ENCODE measurements around the gene BIRC7. TPM values are rescaled to one million over a fixed set of nuclear protein-coding genes. Genes with fewer than 3 reads are reported as not detected.

Gene BIRC7
- total RNA-seq, 1 experiment from 2014 or later, result 0.96 TPM

- peaks cover 34 to 46% of the 10 kb centered on the region in 2 experiments; a peak in 3 of 4 replicates for H3K36me3 ChIP-seq (ENCODE audit: control insufficient read depth in 1 of 2, insufficient read depth in 2 of 2, low read length in 2 of 2)
- peaks cover 63% of the 10 kb centered on the region for H3K79me2 ChIP-seq (ENCODE audit: insufficient read depth, low read length)
- no TSS peak for BruUV-seq (replicated peaks)
- ChIA-PET POLR2A (interaction anchor here (1.0 to 1.3 kb wide), 2 partner anchors 9 to 23 kb away, joined by 3 read pairs; no protein-coding TSS in a partner anchor), RAD21 (ENCODE audit: low non-redundant PET in 1 of 2, low total read pairs in 2 of 2, uncharacterized antibody in 2 of 2, unreplicated experiment in 2 of 2) (interaction anchor here in 1 of 2 experiments (1.0 kb wide), 1 partner anchor 9 kb away, joined by 3 read pairs; no protein-coding TSS in a partner anchor), CTCF (interaction anchor here (0.8 to 1.9 kb wide), 7 partner anchors 8 to 242 kb away, joined by 3 to 10 read pairs (median 4); no protein-coding TSS in a partner anchor)
- H2AFZ ChIP-seq (ENCODE audit: low read depth, low read length, poor library complexity, severe bottlenecking), result no peak overlapping the region
- no peak for TF ChIP-seq RAD21 (IDR thresholded peaks at IDR 0.05; ENCODE audit: low read depth)
- TF ChIP-seq ELF1 (IDR thresholded peaks at IDR 0.05; ENCODE audit: borderline replicate concordance, low read depth), result no peak
- peaks cover 14 to 21% of the 10 kb centered on the region in 2 experiments for H3K4me1 ChIP-seq (ENCODE audit: control insufficient read depth in 1 of 2, insufficient read depth in 2 of 2, low read length in 2 of 2)
- H3K4me2 ChIP-seq (ENCODE audit: low read length), result peak overlapping the region; percentile 77
- peaks cover 3% of the 10 kb centered on the region; the same call in 1 of the 2 replicates for H4K20me1 ChIP-seq (ENCODE audit: insufficient read depth)
- H3K27ac ChIP-seq (ENCODE audit: low read depth, low read length), result no peak overlapping the region; the same call in 1 of the 2 replicates
- H3K27me3 ChIP-seq (ENCODE audit: insufficient read depth, low read length), result no peaks in the 10 kb centered on the region
- peak overlapping the region; percentile 90 to 95 for H3K4me3 ChIP-seq (replicated peaks in 1 of 2; ENCODE audit: low read depth in 1 of 2, low read length in 2 of 2)
- peak overlapping the region; percentile 98 for H3K9ac ChIP-seq (ENCODE audit: low read length)
- H3K9me3 ChIP-seq (ENCODE audit: control insufficient read depth in 1 of 2, insufficient read depth in 1 of 2, low read depth in 1 of 2, low read length in 2 of 2), result no peaks in the 10 kb centered on the region
- ATAC-seq (no peak), DNase-seq (ENCODE audit: low read depth, low spot score) (no peak)
- intact Hi-C loops (cut with micrococcal nuclease), result no loop called here
- H3K9me2 ChIP-seq (ENCODE audit: insufficient read depth), result no peaks in the 10 kb centered on the region
Measured at GRCh38 chr20:63214514-63214913, 21.2 kb upstream of the BIRC7 start.

DNA sequence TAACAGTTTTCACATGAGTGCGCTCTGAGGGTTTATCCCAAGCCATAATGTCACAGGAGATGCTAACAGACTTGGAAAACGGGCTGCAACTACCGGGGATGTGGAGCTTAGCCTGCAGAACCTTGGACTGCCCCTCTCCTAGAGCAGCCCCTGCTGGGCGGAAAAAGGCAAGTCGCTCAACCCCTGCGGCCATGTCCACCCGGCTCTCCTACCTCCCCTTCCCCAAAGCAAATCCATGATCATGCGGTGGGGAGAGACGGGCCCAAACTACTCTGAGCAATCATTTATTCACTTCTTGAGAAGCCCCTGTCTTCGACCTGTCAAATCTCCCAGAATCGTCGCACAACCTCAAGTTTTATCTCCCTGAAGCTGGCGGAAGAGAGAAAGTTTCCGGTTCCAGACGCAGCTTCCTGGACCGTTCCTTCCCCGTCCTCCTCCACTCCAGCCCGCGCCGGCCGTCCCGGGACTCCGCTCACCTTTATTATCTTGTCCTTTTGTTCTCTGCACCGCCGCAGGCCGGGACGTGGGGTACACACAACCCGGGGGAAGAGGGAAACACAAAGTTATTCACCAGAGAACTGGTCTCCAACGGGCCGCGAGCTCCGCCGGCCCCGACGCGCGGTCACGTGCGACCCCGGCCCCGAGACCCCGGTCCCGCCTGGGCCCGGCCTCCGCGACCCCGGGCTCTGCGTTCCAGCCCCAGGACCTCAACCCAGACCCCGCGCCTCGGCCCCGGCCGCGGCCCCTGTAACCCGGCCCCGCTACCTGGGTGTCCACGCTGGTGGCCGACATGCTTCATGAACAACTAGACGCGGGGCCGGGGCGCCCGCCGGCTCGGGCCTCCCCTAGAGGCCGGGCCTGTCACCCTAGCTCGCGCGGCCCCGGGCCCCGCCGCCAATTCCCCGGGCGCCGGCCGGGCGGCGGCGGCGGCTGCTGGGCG, 20.3 kb upstream of the BIRC7 start:
- intact Hi-C loops (cut with micrococcal nuclease), result loop anchor here (1.0 kb wide), 2 partner anchors 32 to 159 kb away; no protein-coding TSS in a partner anchor
- Histone ChIP-seq H3K27me3 (ENCODE audit: insufficient read depth, low read length) (no peaks in the 10 kb centered on the region), H3K4me3 (replicated peaks in 1 of 2; ENCODE audit: low read depth in 1 of 2, low read length in 2 of 2) (peak overlapping the region; percentile 90 to 95), H3K9me3 (ENCODE audit: control insufficient read depth in 1 of 2, insufficient read depth in 1 of 2, low read depth in 1 of 2, low read length in 2 of 2) (no peaks in the 10 kb centered on the region), H3K4me1 (ENCODE audit: control insufficient read depth in 1 of 2, insufficient read depth in 2 of 2, low read length in 2 of 2) (peaks cover 14 to 21% of the 10 kb centered on the region in 2 experiments), H3K79me2 (ENCODE audit: insufficient read depth, low read length) (peaks cover 54% of the 10 kb centered on the region), H3K36me3 (ENCODE audit: control insufficient read depth in 1 of 2, insufficient read depth in 2 of 2, low read length in 2 of 2) (peaks cover 27 to 39% of the 10 kb centered on the region in 2 experiments; a peak in 3 of 4 replicates), H4K20me1 (ENCODE audit: insufficient read depth) (peaks cover 3% of the 10 kb centered on the region; the same call in 1 of the 2 replicates), H3K9me2 (ENCODE audit: insufficient read depth) (no peaks in the 10 kb centered on the region), H3K9ac (ENCODE audit: low read length) (peak overlapping the region; percentile 98), H3K4me2 (ENCODE audit: low read length) (peak overlapping the region; percentile 77), H2AFZ (ENCODE audit: low read depth, low read length, poor library complexity, severe bottlenecking) (no peak overlapping the region), H3K27ac (ENCODE audit: low read depth, low read length) (peak overlapping the region; percentile 87)
- DNase-seq (ENCODE audit: low read depth, low spot score), result no peak
- TF ChIP-seq EGR1 (IDR thresholded peaks at IDR 0.05; ENCODE audit: low read depth) (no peak), CEBPB (IDR thresholded peaks at IDR 0.05; ENCODE audit: low read depth) (no peak), MAX (IDR thresholded peaks at IDR 0.05) (peak; percentile 31; the same call in 1 of the 2 replicates), YY1 (IDR thresholded peaks at IDR 0.05; ENCODE audit: extremely low read depth, insufficient replicate concordance, low read depth, low read length) (peak; percentile 35), POLR2AphosphoS5 (IDR thresholded peaks at IDR 0.05; ENCODE audit: low read depth, low read length) (no peak), CTCF (IDR thresholded peaks at IDR 0.05 in 2 of 3, conservative IDR thresholded peaks at IDR 0.05 in 1 of 3; ENCODE audit: borderline replicate concordance in 1 of 3, insufficient read depth in 1 of 3, low read depth in 2 of 3, low read length in 2 of 3) (peak; percentile 49 to 70 (median 64); a peak in 5 of 6 replicates), ZFX (IDR thresholded peaks at IDR 0.05) (peak; percentile 92), ZBTB33 (IDR thresholded peaks at IDR 0.05; ENCODE audit: extremely low read depth, insufficient replicate concordance, low read length) (no peak), RAD21 (IDR thresholded peaks at IDR 0.05; ENCODE audit: low read depth) (peak; percentile 70)
- TSS peak; percentile 61 for BruUV-seq (replicated peaks)
- ATAC-seq, result peak; percentile 35
- ChIA-PET CTCF (interaction anchor here (0.8 to 1.9 kb wide), 8 partner anchors 8 to 243 kb away, joined by 3 to 10 read pairs (median 4); no protein-coding TSS in a partner anchor), POLR2A (interaction anchor here (1.0 to 1.3 kb wide), 2 partner anchors 8 to 24 kb away, joined by 3 read pairs; no protein-coding TSS in a partner anchor), RAD21 (ENCODE audit: low non-redundant PET in 1 of 2, low total read pairs in 2 of 2, uncharacterized antibody in 2 of 2, unreplicated experiment in 2 of 2) (interaction anchor here in 1 of 2 experiments (0.6 to 1.0 kb wide), 2 partner anchors 8 to 659 kb away, joined by 3 read pairs; no protein-coding TSS in a partner anchor)
